Keratinocyte (primary cell): Measurements from ENCODE around the gene HSFX3.

Experiments used
- EZH2 ChIP-seq: IDR thresholded peaks from one replicate; pipeline ENCODE4 v1.6.1; 2012; ENCODE audit warnings: inconsistent platforms, mild to moderate bottlenecking, low read length, moderate library complexity
- TF ChIP-seq, protein P1 (sequence below), 3 experiments: IDR thresholded peaks in 1 of 3; conservative IDR thresholded peaks in 1 of 3; optimal IDR thresholded peaks in 1 of 3; 2 replicates in 2 of 3; 3 replicates in 1 of 3; pipeline versions ENCODE3 to v1.5.1; 2011; ENCODE audit warnings: low read length in 3 of 3, mild to moderate bottlenecking in 3 of 3, moderate library complexity in 2 of 3, control low read depth in 1 of 3, inconsistent platforms in 1 of 3; ENCODE audit not compliant: insufficient read depth in 2 of 3; ENCODE audit errors: extremely low read depth in 1 of 3

DNA sequence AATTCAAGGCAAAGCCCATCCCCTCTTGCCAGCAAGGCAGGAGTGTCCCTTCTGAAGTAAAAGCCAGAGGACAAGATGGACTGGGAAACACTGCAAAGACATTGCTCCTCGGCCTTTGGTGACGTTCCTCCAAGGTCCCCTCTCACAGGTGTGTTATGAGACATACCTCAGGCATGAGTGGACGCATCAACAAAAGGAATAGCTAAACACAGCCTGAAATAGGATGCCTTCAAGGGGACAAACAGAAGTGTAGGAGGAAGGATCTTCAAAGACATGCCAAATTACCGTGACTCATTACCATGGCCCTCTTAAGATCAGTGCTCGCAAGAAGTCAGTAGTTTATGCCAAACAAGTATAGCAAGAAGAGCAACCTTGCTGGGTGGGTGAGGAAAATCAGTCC is 38.6 kb downstream of the HSFX3 start:
- TF ChIP-seq EZH2, result no peak
- TF ChIP-seq, protein P1, sequence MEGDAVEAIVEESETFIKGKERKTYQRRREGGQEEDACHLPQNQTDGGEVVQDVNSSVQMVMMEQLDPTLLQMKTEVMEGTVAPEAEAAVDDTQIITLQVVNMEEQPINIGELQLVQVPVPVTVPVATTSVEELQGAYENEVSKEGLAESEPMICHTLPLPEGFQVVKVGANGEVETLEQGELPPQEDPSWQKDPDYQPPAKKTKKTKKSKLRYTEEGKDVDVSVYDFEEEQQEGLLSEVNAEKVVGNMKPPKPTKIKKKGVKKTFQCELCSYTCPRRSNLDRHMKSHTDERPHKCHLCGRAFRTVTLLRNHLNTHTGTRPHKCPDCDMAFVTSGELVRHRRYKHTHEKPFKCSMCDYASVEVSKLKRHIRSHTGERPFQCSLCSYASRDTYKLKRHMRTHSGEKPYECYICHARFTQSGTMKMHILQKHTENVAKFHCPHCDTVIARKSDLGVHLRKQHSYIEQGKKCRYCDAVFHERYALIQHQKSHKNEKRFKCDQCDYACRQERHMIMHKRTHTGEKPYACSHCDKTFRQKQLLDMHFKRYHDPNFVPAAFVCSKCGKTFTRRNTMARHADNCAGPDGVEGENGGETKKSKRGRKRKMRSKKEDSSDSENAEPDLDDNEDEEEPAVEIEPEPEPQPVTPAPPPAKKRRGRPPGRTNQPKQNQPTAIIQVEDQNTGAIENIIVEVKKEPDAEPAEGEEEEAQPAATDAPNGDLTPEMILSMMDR (optimal IDR thresholded peaks at IDR 0.05 in 1 of 3, IDR thresholded peaks at IDR 0.05 in 1 of 3, conservative IDR thresholded peaks at IDR 0.05 in 1 of 3; ENCODE audit: extremely low read depth in 1 of 3, insufficient read depth in 2 of 3, low read length in 3 of 3), result no peak
